Chondrocyte (in vitro differentiated cells): ENCODE results near the gene PRPF6. TPM values are rescaled to one million over a fixed set of nuclear protein-coding genes. Genes with fewer than 3 reads are reported as not detected.
A peak's percentile ranks its signal among the peaks of the same experiment; 100 is the strongest.

ENCODE experiments used
- DNase-seq: peaks from one replicate; pipeline ENCODE4 v3.0.0; 2021; ENCODE audit warnings: mixed read lengths, low spot score
- H3K27ac Mint-ChIP-seq: one replicate; pipeline ENCODE4 v1.8.0; 2021; ENCODE audit warnings: mild to moderate bottlenecking, moderate library complexity, mixed read lengths; ENCODE audit not compliant: unreplicated experiment
- H3K27me3 Mint-ChIP-seq: 2 replicates; pipeline ENCODE4 v1.8.0; 2021; ENCODE audit warnings: low read depth, mixed read lengths
- H3K36me3 Mint-ChIP-seq: 2 replicates; pipeline ENCODE4 v1.8.0; 2021; ENCODE audit warnings: low read depth, mixed read lengths
- H3K4me1 Mint-ChIP-seq: 2 replicates; pipeline ENCODE4 v1.8.0; 2021; ENCODE audit warnings: low read depth, mild to moderate bottlenecking, mixed read lengths
- H3K4me3 Mint-ChIP-seq: one replicate; pipeline ENCODE4 v1.8.0; 2021; ENCODE audit warnings: mild to moderate bottlenecking, moderate library complexity, mixed read lengths; ENCODE audit not compliant: unreplicated experiment
- H3K9me3 Mint-ChIP-seq: 2 replicates; pipeline ENCODE4 v1.8.0; 2021; ENCODE audit warnings: low read depth, mixed read lengths
- CTCF ChIP-seq: fragments of 200-600 bp; sonication (generic); IDR thresholded peaks from 2 replicates; pipeline ENCODE4 v1.5.0; 2021; ENCODE audit warnings: antibody characterized with exemption, mild to moderate bottlenecking, moderate library complexity
- long read RNA-seq: library from polyadenylated mRNA; stranded (forward); transcript quantifications from one replicate; pipeline ENCODE4 v2.0.0, GENCODE V29; 2021
- total RNA-seq: library from RNA; stranded (reverse); gene quantifications from 3 replicates; pipeline ENCODE4 v1.2.1, GENCODE V29; 2021

The PRPF6 gene
- 49.0 to 56.6 TPM (median 49.5 TPM) in 3 replicates for total RNA-seq
- long read RNA-seq, transcript PRPF6-201 (21 exons, 3,044 nt): major isoform, 167 of 231 reads
- long read RNA-seq, partial matches to known transcripts: 10 of 231 reads
- long read RNA-seq, other reads (novel, unspliced or antisense): 54 of 231 reads

- Mint-ChIP-seq H3K4me3 (peak within 1 kb of the TSS; percentile 87), H3K27ac (peak within 1 kb of the TSS; percentile 89), H3K9me3 (no peaks in the 10 kb centered on the region), H3K4me1 (peaks cover 40% of the 10 kb centered on the region), H3K27me3 (no peaks in the 10 kb centered on the region), H3K36me3 (peaks cover 14% of the 10 kb centered on the region)
- peak; percentile 97 for TF ChIP-seq CTCF
- peak; percentile 97 for DNase-seq
Observed at GRCh38 chr20:63980806-63981728, at the start of gene PRPF6. Gene PRPF6 (plus strand): TSS chr20:63981132. CDS start chr20:63981246, 114 bp downstream.

GRCh38 chr20:63931735-63932134 is 49.2 kb upstream of the PRPF6 start:
- TF ChIP-seq CTCF: no peak
- H3K4me3 Mint-ChIP-seq: no peak overlapping the region
- no peak for DNase-seq
- no peak overlapping the region for H3K27ac Mint-ChIP-seq
- no peaks in the 10 kb centered on the region for H3K9me3 Mint-ChIP-seq
- peaks cover 39% of the 10 kb centered on the region for H3K36me3 Mint-ChIP-seq
- no peaks in the 10 kb centered on the region for H3K27me3 Mint-ChIP-seq
- H3K4me1 Mint-ChIP-seq: peaks cover 2% of the 10 kb centered on the region

- Mint-ChIP-seq H3K27ac (no peak overlapping the region), H3K36me3 (peaks cover 36% of the 10 kb centered on the region), H3K4me1 (no peaks in the 10 kb centered on the region), H3K4me3 (no peak overlapping the region), H3K9me3 (no peaks in the 10 kb centered on the region), H3K27me3 (no peaks in the 10 kb centered on the region)
- no peak for DNase-seq
- TF ChIP-seq CTCF: no peak
Observed at GRCh38 chr20:63932606-63933160, 48.2 kb upstream of the PRPF6 start.

GRCh38 chr20:63933646-63934045 is 47.3 kb upstream of the PRPF6 start:
- no peak overlapping the region for H3K4me3 Mint-ChIP-seq
- TF ChIP-seq CTCF: no peak
- H3K27ac Mint-ChIP-seq: no peak overlapping the region
- no peaks in the 10 kb centered on the region for H3K27me3 Mint-ChIP-seq
- no peak for DNase-seq
- peaks cover 30% of the 10 kb centered on the region for H3K36me3 Mint-ChIP-seq
- no peaks in the 10 kb centered on the region for H3K4me1 Mint-ChIP-seq
- H3K9me3 Mint-ChIP-seq: no peaks in the 10 kb centered on the region

GRCh38 chr20:63934271-63935068 is 46.5 kb upstream of the PRPF6 start:
- Mint-ChIP-seq H3K4me1 (no peaks in the 10 kb centered on the region), H3K36me3 (peaks cover 24% of the 10 kb centered on the region), H3K9me3 (no peaks in the 10 kb centered on the region), H3K27me3 (no peaks in the 10 kb centered on the region), H3K4me3 (no peak overlapping the region), H3K27ac (peak overlapping the region; percentile 41)
- peak; percentile 87 for DNase-seq
- TF ChIP-seq CTCF: peak; percentile 60
